H1 (cell line): Measurements from ENCODE around the gene SIGLEC15.

Source experiments
- EP300 ChIP-seq, 2 experiments: IDR thresholded peaks; 1 replicate in 1 of 2; 2 replicates in 1 of 2; pipeline ENCODE4 v1.6.1; 2011 to 2012; ENCODE audit warnings: low read depth in 2 of 2, low read length in 2 of 2, mild to moderate bottlenecking in 2 of 2, borderline replicate concordance in 1 of 2, inconsistent platforms in 1 of 2, moderate library complexity in 1 of 2
- JUN ChIP-seq: IDR thresholded peaks from 2 replicates; pipeline ENCODE4 v1.6.1; 2011; ENCODE audit warnings: low read depth, mild to moderate bottlenecking, improper control_type of control experiment, low read length
- SIN3A ChIP-seq, 2 experiments: IDR thresholded peaks in 1 of 2; conservative IDR thresholded peaks in 1 of 2; 2 replicates each; pipeline ENCODE4 v1.6.1; 2011 to 2012; ENCODE audit warnings: low read length in 2 of 2, improper control_type of control experiment in 1 of 2, low read depth in 1 of 2, mild to moderate bottlenecking in 1 of 2
- TAF1 ChIP-seq: IDR thresholded peaks from 2 replicates; pipeline ENCODE4 v1.6.1; 2011; ENCODE audit warnings: mild to moderate bottlenecking, low read depth, low read length

GRCh38 chr18:45879681-45880655 lies 54.5 kb downstream of the SIGLEC15 start:
- TF ChIP-seq EP300 (IDR thresholded peaks at IDR 0.05; ENCODE audit: borderline replicate concordance in 1 of 2, low read depth in 2 of 2, low read length in 2 of 2) (no peak), TAF1 (no peak), SIN3A (conservative IDR thresholded peaks at IDR 0.05 in 1 of 2, IDR thresholded peaks at IDR 0.05 in 1 of 2; ENCODE audit: low read depth in 1 of 2, low read length in 2 of 2) (no peak), JUN (no peak)
